ENCODE data around the gene OPRL1.

- no peak for TF ChIP-seq CTCF (IDR thresholded peaks at IDR 0.05)
- no peak for TF ChIP-seq POLR2A (IDR thresholded peaks at IDR 0.05)
Observed at GRCh38 chr20:64133951-64134407, 54.1 kb downstream of the OPRL1 start.

All from esophagus squamous epithelium (tissue), 4 donors.